A673 (cell line): ENCODE measurements around the gene CDK15.

ENCODE experiments used
- EZH2 ChIP-seq: fragments of 200-600 bp; sonication (generic); IDR thresholded peaks from 2 replicates; pipeline ENCODE4 v1.6.1; 2017; ENCODE audit warnings: borderline replicate concordance, low read depth, mild to moderate bottlenecking, mixed read lengths, antibody characterized with exemption, low read length; ENCODE audit not compliant: poor library complexity, severe bottlenecking
- TF ChIP-seq, protein P1 (sequence below): fragments of 300-800, 200-600 bp; sonication (generic); conservative IDR thresholded peaks from 2 replicates; pipeline ENCODE4 v1.5.1; 2017; ENCODE audit warnings: low read depth, mild to moderate bottlenecking, antibody characterized with exemption, low read length, moderate library complexity, mixed read lengths

DNA sequence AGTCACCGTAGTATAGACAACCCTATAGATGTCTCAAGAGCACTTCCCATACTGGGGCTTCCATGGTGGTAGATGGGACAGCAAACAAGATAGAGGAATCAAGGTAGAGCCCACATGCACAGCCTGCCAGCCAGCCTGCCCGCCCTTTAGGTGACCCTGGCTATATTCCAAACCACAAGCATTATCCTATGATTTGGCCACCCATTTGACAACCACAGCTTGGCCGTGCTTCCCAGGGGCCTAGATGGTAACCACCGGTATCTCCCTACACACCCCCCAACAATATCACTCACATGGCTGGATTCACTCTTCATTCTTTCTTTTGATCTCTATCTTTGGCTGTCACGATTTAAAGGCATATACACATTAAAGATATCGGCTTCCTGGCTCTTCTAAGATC lies 85.3 kb downstream of the CDK15 start:
- TF ChIP-seq, protein P1, sequence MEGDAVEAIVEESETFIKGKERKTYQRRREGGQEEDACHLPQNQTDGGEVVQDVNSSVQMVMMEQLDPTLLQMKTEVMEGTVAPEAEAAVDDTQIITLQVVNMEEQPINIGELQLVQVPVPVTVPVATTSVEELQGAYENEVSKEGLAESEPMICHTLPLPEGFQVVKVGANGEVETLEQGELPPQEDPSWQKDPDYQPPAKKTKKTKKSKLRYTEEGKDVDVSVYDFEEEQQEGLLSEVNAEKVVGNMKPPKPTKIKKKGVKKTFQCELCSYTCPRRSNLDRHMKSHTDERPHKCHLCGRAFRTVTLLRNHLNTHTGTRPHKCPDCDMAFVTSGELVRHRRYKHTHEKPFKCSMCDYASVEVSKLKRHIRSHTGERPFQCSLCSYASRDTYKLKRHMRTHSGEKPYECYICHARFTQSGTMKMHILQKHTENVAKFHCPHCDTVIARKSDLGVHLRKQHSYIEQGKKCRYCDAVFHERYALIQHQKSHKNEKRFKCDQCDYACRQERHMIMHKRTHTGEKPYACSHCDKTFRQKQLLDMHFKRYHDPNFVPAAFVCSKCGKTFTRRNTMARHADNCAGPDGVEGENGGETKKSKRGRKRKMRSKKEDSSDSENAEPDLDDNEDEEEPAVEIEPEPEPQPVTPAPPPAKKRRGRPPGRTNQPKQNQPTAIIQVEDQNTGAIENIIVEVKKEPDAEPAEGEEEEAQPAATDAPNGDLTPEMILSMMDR = no peak
- TF ChIP-seq EZH2 = no peak
